GM12873 (cell line): ENCODE data around the gene MRPS11.

Experiments used
- TF ChIP-seq, protein P1 (sequence below): IDR thresholded peaks from 2 replicates; pipeline ENCODE4 v1.5.1; 2012; ENCODE audit warnings: low read depth, mild to moderate bottlenecking, moderate library complexity, low read length, control low read depth; ENCODE audit not compliant: insufficient read depth; ENCODE audit errors: missing control alignments

The MRPS11 gene

DNA sequence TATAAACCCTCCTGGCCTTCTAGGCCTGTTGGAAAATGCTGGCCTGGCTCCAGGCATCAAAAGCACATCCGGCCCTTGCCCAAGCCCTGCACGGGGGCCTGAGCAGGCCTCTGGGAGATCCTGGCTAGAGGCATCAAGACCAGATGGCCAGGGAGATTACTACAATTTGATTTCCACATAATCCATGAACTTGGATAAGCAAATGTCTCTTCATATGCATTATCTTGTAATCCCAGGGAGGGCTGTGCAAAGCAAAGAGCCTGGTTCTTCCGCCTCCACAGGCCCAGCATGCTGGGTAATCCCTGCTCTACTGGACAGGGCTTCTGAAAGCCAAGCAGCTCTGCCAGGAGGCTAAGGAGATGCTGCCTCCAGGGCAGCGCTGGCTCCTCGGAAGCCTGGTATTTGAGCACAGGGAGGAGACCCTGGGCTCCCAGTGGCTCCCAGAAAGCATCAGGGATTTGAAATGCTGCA, 18.5 kb upstream of the MRPS11 start:
- TF ChIP-seq, protein P1, sequence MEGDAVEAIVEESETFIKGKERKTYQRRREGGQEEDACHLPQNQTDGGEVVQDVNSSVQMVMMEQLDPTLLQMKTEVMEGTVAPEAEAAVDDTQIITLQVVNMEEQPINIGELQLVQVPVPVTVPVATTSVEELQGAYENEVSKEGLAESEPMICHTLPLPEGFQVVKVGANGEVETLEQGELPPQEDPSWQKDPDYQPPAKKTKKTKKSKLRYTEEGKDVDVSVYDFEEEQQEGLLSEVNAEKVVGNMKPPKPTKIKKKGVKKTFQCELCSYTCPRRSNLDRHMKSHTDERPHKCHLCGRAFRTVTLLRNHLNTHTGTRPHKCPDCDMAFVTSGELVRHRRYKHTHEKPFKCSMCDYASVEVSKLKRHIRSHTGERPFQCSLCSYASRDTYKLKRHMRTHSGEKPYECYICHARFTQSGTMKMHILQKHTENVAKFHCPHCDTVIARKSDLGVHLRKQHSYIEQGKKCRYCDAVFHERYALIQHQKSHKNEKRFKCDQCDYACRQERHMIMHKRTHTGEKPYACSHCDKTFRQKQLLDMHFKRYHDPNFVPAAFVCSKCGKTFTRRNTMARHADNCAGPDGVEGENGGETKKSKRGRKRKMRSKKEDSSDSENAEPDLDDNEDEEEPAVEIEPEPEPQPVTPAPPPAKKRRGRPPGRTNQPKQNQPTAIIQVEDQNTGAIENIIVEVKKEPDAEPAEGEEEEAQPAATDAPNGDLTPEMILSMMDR: no peak

DNA sequence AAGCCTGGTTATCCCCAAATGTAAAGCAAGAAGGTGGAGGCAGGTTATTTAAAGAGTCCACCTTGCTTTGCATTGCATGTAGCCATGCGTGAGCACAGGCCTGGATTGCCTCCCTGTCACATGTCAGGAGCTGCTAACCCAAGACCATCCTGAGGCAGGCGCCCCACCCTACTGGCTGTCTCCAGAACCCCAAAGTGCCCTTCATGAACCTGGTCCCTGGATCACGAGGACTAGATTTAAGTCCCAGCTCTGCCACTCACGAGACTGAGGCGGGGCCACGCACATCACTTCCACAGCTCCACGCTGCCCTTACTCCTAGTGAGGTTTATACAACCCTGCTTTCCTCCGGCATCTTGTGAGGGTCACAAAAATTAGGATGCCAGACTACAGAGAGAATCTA, 17.9 kb upstream of the MRPS11 start:
- TF ChIP-seq, protein P1: no peak

DNA sequence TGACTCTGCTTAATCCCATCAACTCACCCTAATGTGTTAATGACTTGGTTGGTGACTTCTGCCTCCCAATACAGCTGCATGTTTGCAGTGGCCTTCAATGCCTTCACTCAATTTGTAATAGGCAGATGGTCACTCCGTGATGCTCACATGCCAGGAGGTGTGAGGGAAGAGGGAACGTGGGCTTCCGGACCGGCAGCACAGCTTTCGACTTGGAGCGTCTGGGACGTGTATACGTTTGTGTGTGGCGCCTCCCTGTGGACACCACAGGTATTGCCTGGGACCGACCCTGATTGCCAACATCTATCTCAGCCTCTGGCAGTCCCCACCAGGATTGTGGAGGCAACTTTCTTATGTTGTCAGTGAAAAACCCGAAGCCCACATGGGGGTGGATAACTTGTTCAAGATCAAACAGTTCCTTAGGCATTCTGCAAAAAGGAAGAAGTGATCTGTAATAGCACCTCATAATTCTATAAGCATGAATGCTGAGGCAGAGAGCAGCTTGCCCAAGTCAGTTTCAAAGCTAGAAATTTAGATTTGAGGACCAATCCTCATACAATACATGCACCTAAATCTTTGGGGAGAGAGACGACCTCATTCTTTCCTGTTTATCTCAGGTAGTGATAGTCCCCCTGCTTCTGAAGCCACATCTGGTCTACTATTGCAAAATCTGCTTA, 17.2 kb upstream of the MRPS11 start:
- TF ChIP-seq, protein P1: peak; percentile 92

DNA sequence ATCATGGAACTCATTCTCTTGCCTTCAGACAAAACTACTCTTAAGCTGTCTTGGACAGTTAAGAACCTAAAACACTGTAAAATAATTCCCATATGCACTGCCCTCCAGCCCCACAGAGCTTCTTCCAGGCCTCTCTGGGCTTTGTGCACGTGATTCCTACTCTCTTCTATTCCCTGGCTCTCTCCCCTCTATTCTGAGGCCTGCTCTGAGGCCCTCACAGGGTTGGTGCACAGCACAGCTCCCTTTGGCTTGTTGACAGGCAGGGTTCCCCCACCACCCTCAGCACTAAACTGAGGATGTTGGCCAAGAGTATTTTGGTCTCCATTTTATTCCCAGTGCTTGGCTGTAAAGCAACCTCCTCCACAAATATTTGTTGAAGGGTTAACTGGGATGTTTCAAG, 13.9 kb upstream of the MRPS11 start:
- TF ChIP-seq, protein P1: no peak

DNA sequence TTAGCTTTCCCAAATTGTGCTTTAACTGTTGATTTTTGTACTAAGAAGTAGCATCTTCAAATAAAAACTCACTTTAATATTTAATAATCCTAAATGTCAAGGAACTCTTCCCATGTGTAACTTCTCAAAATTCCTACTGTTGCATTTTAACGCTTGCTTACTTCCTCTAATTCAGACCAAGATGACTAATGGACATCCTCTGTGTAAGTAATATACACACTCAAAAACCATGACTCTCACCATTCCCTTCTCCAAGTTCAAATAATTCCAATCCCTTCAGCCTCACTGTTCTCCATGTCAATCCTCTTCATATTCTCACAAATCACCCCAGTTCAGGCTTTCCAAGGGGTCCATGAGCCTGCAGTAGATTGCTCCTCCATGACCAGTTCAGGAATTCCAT, 13.3 kb upstream of the MRPS11 start:
- TF ChIP-seq, protein P1: no peak

DNA sequence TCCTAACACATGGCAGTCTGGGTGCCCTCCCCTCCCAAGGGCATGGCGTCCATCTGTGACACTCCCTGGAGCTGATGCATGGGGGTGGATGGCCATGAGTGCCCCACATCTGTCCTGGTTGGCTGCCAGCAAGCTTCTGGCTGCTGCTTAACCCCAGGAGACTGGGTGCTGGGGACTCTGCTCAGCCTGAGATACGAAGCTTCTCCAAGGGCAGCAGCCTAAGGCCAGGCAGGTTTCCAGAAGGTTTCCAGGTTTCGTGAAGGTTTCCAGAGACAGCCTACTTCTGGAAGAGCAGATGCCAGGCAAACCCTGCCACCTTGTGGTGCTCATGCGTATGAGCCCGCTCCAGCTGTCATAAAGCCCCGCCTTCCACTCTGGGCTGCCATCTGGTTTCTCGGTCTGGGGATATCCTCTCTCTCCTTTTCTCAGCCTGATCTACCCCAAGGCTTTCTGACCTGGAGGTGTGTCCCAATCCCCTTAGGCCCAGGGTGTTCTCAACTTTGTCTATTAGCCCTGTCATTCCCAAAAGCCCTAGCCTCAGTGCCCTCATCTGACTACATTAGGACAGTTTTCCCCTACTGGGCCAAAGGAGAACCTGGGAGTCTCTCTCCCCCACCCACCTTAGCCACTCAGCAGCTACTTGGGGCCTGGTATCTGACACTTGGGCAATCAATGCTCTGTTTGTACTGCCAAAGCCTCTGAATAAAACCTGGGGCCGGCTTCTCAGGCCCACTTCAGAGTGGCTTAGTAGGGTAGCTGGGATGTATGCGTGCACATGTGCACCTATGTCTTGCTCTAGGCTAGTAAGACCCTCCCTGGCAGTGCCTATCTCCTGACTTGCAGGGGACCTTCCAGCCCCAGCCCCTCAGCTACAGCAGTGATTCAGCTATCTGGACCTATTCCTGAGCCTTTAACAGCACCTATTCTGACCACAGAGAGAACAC, 12.4 kb upstream of the MRPS11 start:
- TF ChIP-seq, protein P1: peak; percentile 86

DNA sequence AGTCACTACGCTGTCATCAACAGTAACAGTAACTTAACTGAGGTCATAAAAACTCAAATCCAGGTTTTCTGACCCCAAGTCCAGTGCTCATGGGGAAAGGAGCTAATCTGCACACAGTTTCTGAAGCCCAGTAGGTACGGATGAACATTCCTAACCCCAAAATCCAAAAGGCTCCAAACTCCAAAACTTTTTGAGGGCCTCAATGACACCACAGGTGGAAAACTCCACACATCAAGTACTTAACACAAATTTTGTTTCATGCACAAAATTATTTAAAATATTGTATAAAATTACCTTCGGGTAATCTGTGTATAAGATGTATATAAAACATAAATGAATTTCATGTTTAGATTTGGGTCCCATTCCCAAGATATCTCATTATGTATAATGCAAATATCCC, 10.8 kb upstream of the MRPS11 start:
- TF ChIP-seq, protein P1: no peak
